ENCODE measurements around the gene PRKCE. TPM values are rescaled to one million over a fixed set of nuclear protein-coding genes. Genes with fewer than 3 reads are reported as not detected.

The PRKCE gene
- total and polyA plus RNA-seq, 2 donors (not counting 1 experiment from before 2014, with no cell fraction given) = 23.6 to 271 TPM

DNA sequence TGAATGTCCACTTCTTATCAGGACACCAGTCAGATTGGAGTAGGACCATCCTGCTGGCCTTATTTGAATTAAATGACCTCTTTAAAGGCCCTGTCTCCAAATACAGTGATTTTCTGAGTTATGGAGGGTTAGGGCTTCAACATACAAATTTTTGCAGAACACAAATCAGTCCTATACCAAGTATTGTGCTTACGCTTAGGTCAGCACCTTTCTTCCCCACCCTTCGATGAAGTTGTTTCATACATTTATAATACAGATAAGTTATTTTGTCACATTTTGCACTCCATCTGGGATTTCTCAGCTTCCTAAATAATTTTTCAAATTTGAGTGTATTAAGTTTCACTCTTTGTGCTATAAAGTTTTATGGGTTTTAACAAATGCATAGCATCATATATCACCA is 455.2 kb downstream of the PRKCE start:
- CTCF ChIA-PET = no interaction called here
- no peak overlapping the region for H3K27ac ChIP-seq (ENCODE audit: low read length in 2 of 2)
- no peak overlapping the region for H3K4me2 ChIP-seq (replicated peaks; ENCODE audit: low read depth, low read length, poor library complexity, severe bottlenecking)
- intact Hi-C loops (cut with micrococcal nuclease) = no loop called here
- no peak for TF ChIP-seq CTCF (IDR thresholded peaks at IDR 0.05)
- H3K27ac Mint-ChIP-seq = no peak overlapping the region
- no peak overlapping the region for H3K9ac ChIP-seq (ENCODE audit: low read length)
- H3K27me3 ChIP-seq (replicated peaks in 1 of 4; ENCODE audit: control extremely low read depth in 1 of 4, control insufficient read depth in 3 of 4, insufficient read depth in 4 of 4, low read length in 3 of 4) = no peaks in the 10 kb centered on the region
- no peak overlapping the region for H2AFZ ChIP-seq (ENCODE audit: insufficient read depth, low read depth, low read length, poor library complexity, severe bottlenecking)
- ATAC-seq (ENCODE audit: low read depth) (no peak), DNase-seq (no peak)
- POLR2A ChIA-PET = no interaction called here
- peaks cover 8% of the 10 kb centered on the region for H3K9me3 Mint-ChIP-seq (ENCODE audit: insufficient read depth)
- H3K4me3 ChIP-seq (ENCODE audit: control extremely low read depth in 1 of 5, extremely low read depth in 1 of 5, insufficient read depth in 1 of 5, low read depth in 2 of 5, low read length in 4 of 5) = no peak overlapping the region
- no peaks in the 10 kb centered on the region for H3K79me2 ChIP-seq (ENCODE audit: control insufficient read depth, insufficient read depth, low read length)
- H3K4me1 ChIP-seq (ENCODE audit: control insufficient read depth in 2 of 2, insufficient read depth in 2 of 2, low read length in 2 of 2) = no peaks in the 10 kb centered on the region
- no CpG with 5 or more reads among the region's 2 CpGs for WGBS (ENCODE audit: insufficient coverage)
- H3K9me3 ChIP-seq (ENCODE audit: control extremely low read depth in 1 of 3, control insufficient read depth in 2 of 3, insufficient read depth in 1 of 3, low read length in 2 of 3) = peaks cover 0 to 12% (median 7%) of the 10 kb centered on the region in 3 donors
- no peaks in the 10 kb centered on the region for H3K27me3 Mint-ChIP-seq
- peaks cover 12 to 22% of the 10 kb centered on the region in 2 experiments for H3K36me3 ChIP-seq (replicated peaks in 1 of 2; ENCODE audit: control extremely low read depth in 1 of 2, control insufficient read depth in 1 of 2, extremely low read depth in 1 of 2, insufficient read depth in 2 of 2, low read length in 1 of 2)
- H3K4me1 Mint-ChIP-seq = no peaks in the 10 kb centered on the region
- H4K20me1 ChIP-seq (ENCODE audit: control insufficient read depth, insufficient read depth, low read length, poor library complexity, severe bottlenecking) = no peaks in the 10 kb centered on the region
- no peak overlapping the region for H3K4me3 Mint-ChIP-seq

GRCh38 chr2:46114996-46115395 is 463.5 kb downstream of the PRKCE start:
- Histone ChIP-seq H3K36me3 (replicated peaks in 1 of 2; ENCODE audit: control extremely low read depth in 1 of 2, control insufficient read depth in 1 of 2, extremely low read depth in 1 of 2, insufficient read depth in 2 of 2, low read length in 1 of 2) (peaks cover 2 to 18% of the 10 kb centered on the region in 2 experiments), H3K9me3 (ENCODE audit: control extremely low read depth in 1 of 3, control insufficient read depth in 2 of 3, insufficient read depth in 1 of 3, low read length in 2 of 3) (peaks cover 0 to 3% (median 1%) of the 10 kb centered on the region in 3 donors), H3K27ac (ENCODE audit: low read length in 2 of 2) (no peak overlapping the region), H2AFZ (ENCODE audit: insufficient read depth, low read depth, low read length, poor library complexity, severe bottlenecking) (no peak overlapping the region), H3K4me2 (replicated peaks; ENCODE audit: low read depth, low read length, poor library complexity, severe bottlenecking) (no peak overlapping the region), H3K4me1 (ENCODE audit: control insufficient read depth in 2 of 2, insufficient read depth in 2 of 2, low read length in 2 of 2) (no peaks in the 10 kb centered on the region), H3K4me3 (ENCODE audit: control extremely low read depth in 1 of 5, extremely low read depth in 1 of 5, insufficient read depth in 1 of 5, low read depth in 2 of 5, low read length in 4 of 5) (no peak overlapping the region), H4K20me1 (ENCODE audit: control insufficient read depth, insufficient read depth, low read length, poor library complexity, severe bottlenecking) (peaks cover 6% of the 10 kb centered on the region), H3K79me2 (ENCODE audit: control insufficient read depth, insufficient read depth, low read length) (no peaks in the 10 kb centered on the region), H3K27me3 (replicated peaks in 1 of 4; ENCODE audit: control extremely low read depth in 1 of 4, control insufficient read depth in 3 of 4, insufficient read depth in 4 of 4, low read length in 3 of 4) (no peaks in the 10 kb centered on the region), H3K9ac (ENCODE audit: low read length) (no peak overlapping the region)
- ChIA-PET CTCF (no interaction called here), POLR2A (no interaction called here)
- intact Hi-C loops (cut with micrococcal nuclease) = no loop called here
- DNase-seq = no peak
- Mint-ChIP-seq H3K9me3 (ENCODE audit: insufficient read depth) (no peaks in the 10 kb centered on the region), H3K4me3 (no peak overlapping the region), H3K27me3 (no peaks in the 10 kb centered on the region), H3K4me1 (no peaks in the 10 kb centered on the region), H3K27ac (no peak overlapping the region)
- TF ChIP-seq EZH2 (IDR thresholded peaks at IDR 0.05; ENCODE audit: borderline replicate concordance, insufficient read depth, low read depth, low read length, poor library complexity, severe bottlenecking) (no peak), CTCF (IDR thresholded peaks at IDR 0.05) (no peak)
- 95% methylated on average over 2 of the region's 2 CpGs for WGBS (ENCODE audit: insufficient coverage)
- no peak for ATAC-seq (ENCODE audit: low read depth)
